Erythroblast (primary cell): ENCODE data around the gene EDNRB.
"Not testable (repeated sequence)": the region's sequence is repeated elsewhere in the genome, so short reads cannot be mapped to it uniquely, and the experiment has no call there.

Experiments
- DNase-seq, 2 experiments: peaks; one replicate each; lab custom pipeline; 2025; lab: John Stamatoyannopoulos, UW
- GATA1 ChIP-seq: IDR thresholded peaks from 2 replicates; pipeline ENCODE4 v1.6.1; 2011; ENCODE audit warnings: low read depth, mild to moderate bottlenecking, control low read depth, low read length, moderate library complexity
- POLR2A ChIP-seq: IDR thresholded peaks from 2 replicates; pipeline ENCODE4 v1.6.1; 2011; ENCODE audit warnings: mild to moderate bottlenecking, low read length

The EDNRB gene

GRCh38 chr13:77918391-77919245 is at the start of gene EDNRB:
EDNRB (minus strand) TSS chr13:77918831; CDS start chr13:77918573, 258 bp downstream.
- TF ChIP-seq POLR2A = no peak
- DNase-seq = peak; percentile 19 to 22

DNA sequence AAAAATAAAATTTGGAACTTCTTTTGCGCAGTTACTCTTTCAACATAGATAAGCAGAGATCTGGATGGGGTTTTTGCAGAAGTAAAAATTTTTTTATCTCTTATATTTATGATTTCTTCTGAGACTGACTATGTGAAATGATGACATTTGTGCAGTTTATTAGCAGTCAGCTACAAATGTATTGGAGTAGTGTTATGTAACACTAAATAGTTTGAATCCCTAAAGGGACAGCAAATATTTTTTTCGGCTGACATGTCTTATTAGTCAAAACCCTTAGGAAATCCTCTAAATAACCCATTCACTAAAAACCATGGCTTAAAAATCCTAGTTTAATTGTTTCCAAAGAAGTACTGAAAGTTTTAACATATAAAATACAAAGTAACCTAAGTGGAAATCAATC is 48.0 kb upstream of the EDNRB start:
- TF ChIP-seq GATA1 = no peak
- TF ChIP-seq POLR2A = no peak

GRCh38 chr13:77952737-77953136 is 34.1 kb upstream of the EDNRB start:
- DNase-seq = no peak
- TF ChIP-seq GATA1 = no peak
- no peak for TF ChIP-seq POLR2A

More for the DNA sequence above, 48.0 kb upstream of the EDNRB start:
- no peak for DNase-seq

GRCh38 chr13:77952276-77952675 is 33.6 kb upstream of the EDNRB start:
- TF ChIP-seq GATA1 (no peak), POLR2A (no peak)
- DNase-seq = no peak

DNA sequence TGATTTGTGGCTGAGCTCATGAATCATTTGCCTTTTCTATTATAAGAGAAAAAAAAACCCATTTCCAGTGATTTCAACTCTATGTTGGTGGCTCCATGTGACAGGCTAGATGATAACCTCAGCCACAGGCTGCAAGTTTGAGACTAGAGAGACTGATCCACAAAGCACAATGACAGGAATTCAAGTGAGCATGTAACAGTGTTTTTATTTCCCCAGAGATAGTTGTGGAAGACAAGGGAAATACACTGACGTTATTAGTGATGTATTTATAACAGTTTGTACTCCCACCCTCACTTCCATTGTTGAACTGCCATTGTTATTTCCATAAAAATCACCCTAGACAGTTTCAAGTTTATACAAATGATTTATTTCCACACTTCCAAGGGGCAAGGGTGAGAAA is 27.9 kb upstream of the EDNRB start:
- TF ChIP-seq GATA1 = no peak
- no peak for TF ChIP-seq POLR2A
- DNase-seq = no peak

DNA sequence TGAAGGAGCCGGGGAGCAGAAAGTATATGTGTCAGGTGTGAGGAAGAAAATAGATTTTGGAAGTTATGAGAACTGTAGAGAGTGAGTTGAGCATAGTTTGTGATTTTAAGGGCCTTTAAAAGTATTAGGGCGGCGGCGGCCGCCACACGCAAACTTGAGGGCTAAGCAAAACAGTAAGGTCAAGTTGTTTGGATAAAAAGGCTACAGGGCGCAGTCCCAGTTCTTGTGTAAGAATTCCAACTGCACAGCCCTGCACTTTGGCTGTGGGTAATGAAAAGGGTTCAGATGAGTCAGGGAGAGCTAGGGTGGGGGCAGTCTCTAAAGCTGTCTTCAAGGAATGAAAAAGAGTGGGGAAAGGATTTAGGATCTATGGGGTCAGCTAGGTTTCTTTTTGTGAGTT is 16.4 kb upstream of the EDNRB start:
- not testable (repeated sequence) for DNase-seq

- no peak for TF ChIP-seq POLR2A
- TF ChIP-seq GATA1 = no peak
- DNase-seq = no peak
These were observed 11.8 kb upstream of the EDNRB start for GRCh38 chr13:77930430-77930829.

- TF ChIP-seq GATA1 (no peak), POLR2A (no peak)
These were observed 10.3 kb upstream of the EDNRB start for GRCh38 chr13:77928909-77929308.

DNA sequence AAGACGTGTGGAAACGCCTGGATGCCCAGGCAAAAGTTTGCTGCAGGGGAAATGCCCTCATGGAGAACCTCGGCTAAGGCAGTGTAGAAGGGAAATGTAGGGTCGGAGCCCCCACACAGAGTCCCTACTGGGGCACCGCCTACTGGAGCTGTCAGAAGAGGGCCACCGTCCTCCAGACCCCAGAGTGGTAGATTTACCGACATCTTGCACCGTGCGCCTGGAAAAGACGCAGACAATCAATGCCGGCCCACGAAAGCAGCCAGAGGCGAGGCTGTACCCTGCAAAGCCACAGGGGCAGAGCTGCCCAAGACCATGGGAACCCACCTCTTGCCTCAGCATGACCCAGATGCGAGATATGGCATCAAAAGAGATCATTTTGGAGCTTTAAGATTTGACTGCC is 7.0 kb upstream of the EDNRB start:
- DNase-seq = no peak

More at GRCh38 chr13:77928909-77929308, 10.3 kb upstream of the EDNRB start:
- no peak for DNase-seq

DNA sequence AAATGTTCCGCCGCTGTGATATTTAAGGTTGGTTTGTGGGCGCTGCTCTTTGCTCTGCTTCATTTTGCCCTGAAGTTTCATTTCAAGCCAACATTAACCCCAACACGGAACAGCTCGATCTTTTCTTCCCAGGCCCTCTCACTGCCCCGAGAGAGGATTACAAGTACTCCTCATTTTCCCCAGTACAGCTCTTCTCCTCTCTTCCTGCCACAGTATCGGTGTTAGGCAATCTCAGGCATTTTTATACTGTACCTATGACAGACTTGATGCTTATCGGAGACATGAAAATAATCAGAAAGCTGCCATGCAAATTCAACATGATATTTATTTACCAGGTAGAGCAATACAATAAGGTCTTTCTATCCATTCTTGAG is 1.3 kb upstream of the EDNRB start:
- TF ChIP-seq POLR2A = no peak
- TF ChIP-seq GATA1 = no peak
- no peak for DNase-seq

More for the DNA sequence above, 7.0 kb upstream of the EDNRB start:
- TF ChIP-seq GATA1 = no peak
- no peak for TF ChIP-seq POLR2A

- TF ChIP-seq GATA1 (no peak), POLR2A (no peak)
- peak in 1 of 2 experiments; percentile 7 for DNase-seq
These were observed 752 bp upstream of the EDNRB start for GRCh38 chr13:77919246-77919920.

DNA sequence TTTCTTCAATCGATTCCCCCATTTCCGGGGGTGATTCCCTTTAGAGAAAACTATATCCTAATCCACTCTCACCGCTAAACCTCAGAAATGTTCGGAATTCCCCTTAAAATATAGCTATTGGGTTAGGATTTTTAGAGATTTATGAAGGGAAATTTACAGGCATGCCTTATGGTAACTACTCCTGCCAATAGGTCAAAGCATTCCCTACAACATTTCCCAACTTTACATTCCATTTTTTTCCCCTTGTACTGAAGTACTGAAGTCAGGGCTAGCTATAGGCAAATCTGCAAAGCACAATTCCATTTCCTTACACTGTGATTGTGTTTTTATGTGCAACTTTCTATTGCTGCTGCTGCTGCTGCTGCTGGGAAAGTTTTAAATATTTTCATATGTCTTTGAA is 2.1 kb downstream of the EDNRB start:
- DNase-seq = no peak
- no peak for TF ChIP-seq POLR2A
- TF ChIP-seq GATA1 = no peak

DNA sequence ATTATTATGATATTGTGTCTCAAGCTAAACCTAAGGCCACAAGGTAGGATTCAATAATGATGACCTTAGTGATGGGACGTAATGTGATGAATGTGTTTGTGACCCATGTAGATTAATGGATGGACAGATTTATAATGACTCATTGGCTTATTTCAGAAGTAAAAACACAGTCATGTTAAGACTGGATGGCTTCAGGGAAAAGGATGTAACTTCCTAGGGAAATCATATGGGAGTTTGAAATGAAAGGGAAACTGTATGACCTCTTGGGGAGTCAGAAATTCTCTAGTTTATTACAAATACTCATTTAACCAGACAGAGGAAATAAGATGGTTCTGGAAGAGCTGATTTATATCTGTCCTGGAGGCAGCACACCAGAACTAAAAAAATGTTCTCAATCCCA is 2.9 kb downstream of the EDNRB start:
- TF ChIP-seq GATA1 (no peak), POLR2A (no peak)
- DNase-seq = no peak

DNA sequence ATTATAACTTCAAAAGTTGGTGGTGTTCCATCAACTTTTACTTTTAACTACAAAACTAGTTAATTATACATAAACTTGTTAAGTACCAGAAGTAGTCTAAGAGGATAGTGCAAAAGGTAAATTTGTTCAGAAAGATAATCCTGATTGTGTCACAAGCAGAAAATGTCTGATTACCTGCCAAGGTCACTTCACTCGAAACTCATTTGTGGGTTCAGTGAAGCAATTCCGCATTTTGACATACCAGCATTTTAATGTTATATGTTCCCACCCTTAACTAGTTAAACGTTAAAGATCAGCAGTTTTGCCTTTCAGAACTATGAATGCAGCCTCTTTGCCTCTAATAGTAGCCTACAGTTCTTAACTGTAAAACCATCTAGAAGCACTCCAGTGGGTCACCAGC is 5.6 kb downstream of the EDNRB start:
- TF ChIP-seq GATA1 (no peak), POLR2A (no peak)
- no peak for DNase-seq

DNA sequence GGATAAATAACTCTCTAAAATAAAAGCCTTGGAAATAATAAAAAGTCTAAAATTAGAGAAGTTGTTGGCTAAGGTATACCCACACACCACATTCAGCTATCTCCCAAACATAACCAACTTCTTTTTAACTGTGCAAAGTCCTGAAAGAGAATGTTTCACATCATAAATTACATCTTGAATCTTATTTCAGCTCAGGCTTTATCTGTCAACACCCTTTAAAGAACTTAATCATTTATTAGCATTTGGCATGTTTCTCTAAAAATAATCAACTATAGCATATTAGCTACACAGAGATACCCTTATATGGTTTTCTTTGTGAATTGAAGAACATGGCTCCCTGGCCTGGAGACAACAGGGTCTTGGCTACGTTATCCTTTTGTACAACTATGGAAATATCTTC is 6.9 kb downstream of the EDNRB start:
- TF ChIP-seq POLR2A (no peak), GATA1 (no peak)
- DNase-seq = no peak

GRCh38 chr13:77909827-77910226 is 8.8 kb downstream of the EDNRB start:
- DNase-seq = no peak
- TF ChIP-seq GATA1 (no peak), POLR2A (no peak)
